RWPE2 (cell line): ENCODE data around the gene ST3GAL3.

Experiments used
- ATAC-seq: fragments of 200-7000 bp; cut with Tn5 transposase; 3 replicates; pipeline ENCODE4 v1.9.1; 2021; ENCODE audit warnings: low read depth
- DNase-seq: peaks from one replicate; pipeline ENCODE4 v3.0.0-alpha.2; 2020; ENCODE audit warnings: low spot score
- H3K27ac ChIP-seq: fragments of 450-650 bp; 2 replicates; pipeline ENCODE4 v1.5.1; 2017; ENCODE audit warnings: mild to moderate bottlenecking; ENCODE audit not compliant: poor library complexity, severe bottlenecking
- H3K27me3 ChIP-seq: fragments of 250-450 bp; sonication (Bioruptor Pico); 2 replicates; pipeline ENCODE4 v1.5.1; 2021; ENCODE audit warnings: mild to moderate bottlenecking, moderate library complexity; ENCODE audit not compliant: insufficient read depth, poor library complexity, severe bottlenecking
- H3K36me3 ChIP-seq: fragments of 250-450 bp; sonication (Bioruptor Pico); 2 replicates; pipeline ENCODE4 v1.5.1; 2020; ENCODE audit warnings: low read depth, mild to moderate bottlenecking, moderate library complexity
- H3K4me1 ChIP-seq: fragments of 250-450 bp; sonication (Bioruptor Pico); 2 replicates; pipeline ENCODE4 v1.5.1; 2021; ENCODE audit warnings: mild to moderate bottlenecking, moderate library complexity; ENCODE audit not compliant: insufficient read depth, poor library complexity, severe bottlenecking
- H3K4me3 ChIP-seq: fragments of 250-450 bp; sonication (Bioruptor Pico); 2 replicates; pipeline ENCODE4 v1.5.1; 2021; ENCODE audit warnings: mild to moderate bottlenecking, moderate library complexity; ENCODE audit not compliant: severe bottlenecking
- H3K9me3 ChIP-seq: fragments of 250-450 bp; sonication (Bioruptor Pico); 2 replicates; pipeline ENCODE4 v1.5.1; 2021; ENCODE audit warnings: mild to moderate bottlenecking, moderate library complexity; ENCODE audit not compliant: severe bottlenecking
- CTCF ChIP-seq: fragments of 450-650 bp; IDR thresholded peaks from one replicate; pipeline ENCODE4 v1.5.1; 2017; ENCODE audit warnings: mild to moderate bottlenecking, moderate library complexity; ENCODE audit not compliant: poor library complexity, severe bottlenecking

ST3GAL3 gene

GRCh38 chr1:43763497-43763973 is 56.2 kb downstream of the ST3GAL3 start:
- H3K27me3 ChIP-seq, result no peaks in the 10 kb centered on the region
- no peak overlapping the region for H3K4me3 ChIP-seq
- ATAC-seq, result peak; percentile 83
- peak overlapping the region; percentile 90 for H3K27ac ChIP-seq
- no peaks in the 10 kb centered on the region for H3K9me3 ChIP-seq
- peak; percentile 64 for DNase-seq
- no peaks in the 10 kb centered on the region for H3K36me3 ChIP-seq
- peaks cover 40% of the 10 kb centered on the region for H3K4me1 ChIP-seq
- peak; percentile 95 for TF ChIP-seq CTCF

DNA sequence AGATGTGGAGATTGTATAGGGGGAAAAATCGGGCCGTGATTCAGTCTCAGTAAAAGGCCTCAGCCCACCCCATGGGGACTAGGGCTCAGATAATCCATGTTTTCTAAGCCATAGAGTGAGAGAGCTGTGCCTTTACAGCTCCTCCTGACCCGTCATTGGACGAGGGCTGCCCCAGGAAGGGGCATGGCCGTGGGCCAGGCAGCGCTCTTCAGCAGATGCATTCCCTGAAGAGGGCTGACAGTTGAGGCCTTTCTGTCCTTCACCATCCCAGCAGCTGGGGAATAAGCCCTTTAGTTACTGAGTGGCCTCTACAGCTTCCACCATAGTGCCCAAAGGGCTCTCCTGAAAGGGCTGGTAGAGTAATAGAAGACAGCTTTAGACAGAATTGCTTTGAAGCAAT is 57.2 kb downstream of the ST3GAL3 start:
- TF ChIP-seq CTCF, result no peak
- H3K27me3 ChIP-seq, result no peaks in the 10 kb centered on the region
- peaks cover 40% of the 10 kb centered on the region for H3K4me1 ChIP-seq
- DNase-seq (no peak), ATAC-seq (no peak)
- H3K27ac ChIP-seq, result peak overlapping the region; percentile 90
- no peak overlapping the region for H3K4me3 ChIP-seq
- no peaks in the 10 kb centered on the region for H3K9me3 ChIP-seq
- no peaks in the 10 kb centered on the region for H3K36me3 ChIP-seq

GRCh38 chr1:43766086-43766784 is 58.9 kb downstream of the ST3GAL3 start:
- ATAC-seq, result peak; percentile 52
- Histone ChIP-seq H3K4me3 (no peak overlapping the region), H3K4me1 (peaks cover 40% of the 10 kb centered on the region), H3K36me3 (no peaks in the 10 kb centered on the region), H3K27ac (peak overlapping the region; percentile 90), H3K9me3 (no peaks in the 10 kb centered on the region), H3K27me3 (no peaks in the 10 kb centered on the region)
- no peak for DNase-seq
- TF ChIP-seq CTCF, result no peak

- no peak for DNase-seq
- no peak for TF ChIP-seq CTCF
- H3K36me3 ChIP-seq, result no peaks in the 10 kb centered on the region
- H3K4me1 ChIP-seq, result peaks cover 40% of the 10 kb centered on the region
- no peak overlapping the region for H3K4me3 ChIP-seq
- ATAC-seq, result peak; percentile 58
- H3K27ac ChIP-seq, result peak overlapping the region; percentile 90
- H3K9me3 ChIP-seq, result no peaks in the 10 kb centered on the region
- H3K27me3 ChIP-seq, result no peaks in the 10 kb centered on the region
These were observed 59.6 kb downstream of the ST3GAL3 start for GRCh38 chr1:43766818-43767525.
